ENCODE data around the gene BAIAP2. TPM values are rescaled to one million over a fixed set of nuclear protein-coding genes. Genes with fewer than 3 reads are reported as not detected.

Gene BAIAP2
- total and polyA plus RNA-seq, 5 donors, result 20.5 to 39.5 (median 32.8) TPM

GRCh38 chr17:81106716-81107115, 71.8 kb downstream of the BAIAP2 start:
- H3K4me3 ChIP-seq (ENCODE audit: low read length), result no peak overlapping the region
- DNase-seq (no peak), ATAC-seq (no peak)
- H3K27ac ChIP-seq (ENCODE audit: low read length), result no peak overlapping the region
- H3K9me3 ChIP-seq (ENCODE audit: control insufficient read depth, low read length), result no peaks in the 10 kb centered on the region
- WGBS, result 92% methylated on average over 24 of the region's 24 CpGs
- no peaks in the 10 kb centered on the region for H3K4me1 ChIP-seq (ENCODE audit: control insufficient read depth, insufficient read depth, low read length)
- intact Hi-C loops (cut with DNase I), result loop anchor here in 2 of 4 donors (10.0 kb wide), 2 partner anchors 122 to 682 kb away; no protein-coding TSS in a partner anchor
- H3K27me3 ChIP-seq (ENCODE audit: control insufficient read depth, insufficient read depth), result no peaks in the 10 kb centered on the region

- intact Hi-C loops (cut with DNase I), result loop anchor here in 2 of 4 donors (10.0 kb wide), 2 partner anchors 123 to 683 kb away; no protein-coding TSS in a partner anchor
- H3K4me1 ChIP-seq (ENCODE audit: control insufficient read depth, insufficient read depth, low read length), result no peaks in the 10 kb centered on the region
- H3K27me3 ChIP-seq (ENCODE audit: control insufficient read depth, insufficient read depth), result no peaks in the 10 kb centered on the region
- H3K27ac ChIP-seq (ENCODE audit: low read length), result no peak overlapping the region
- no peak overlapping the region for H3K4me3 ChIP-seq (ENCODE audit: low read length)
- DNase-seq, result no peak
- ATAC-seq, result no peak
- 93% methylated on average over 9 of the region's 9 CpGs for WGBS
- no peaks in the 10 kb centered on the region for H3K9me3 ChIP-seq (ENCODE audit: control insufficient read depth, low read length)
Observed at GRCh38 chr17:81108220-81108619, 73.3 kb downstream of the BAIAP2 start.

- DNase-seq (no peak), ATAC-seq (no peak)
- H3K4me1 ChIP-seq (ENCODE audit: control insufficient read depth, insufficient read depth, low read length), result no peaks in the 10 kb centered on the region
- no peak overlapping the region for H3K4me3 ChIP-seq (ENCODE audit: low read length)
- H3K27ac ChIP-seq (ENCODE audit: low read length), result no peak overlapping the region
- no peaks in the 10 kb centered on the region for H3K27me3 ChIP-seq (ENCODE audit: control insufficient read depth, insufficient read depth)
- intact Hi-C loops (cut with DNase I), result loop anchor here in 2 of 4 donors (10.0 kb wide), 2 partner anchors 125 to 685 kb away; no protein-coding TSS in a partner anchor
- H3K9me3 ChIP-seq (ENCODE audit: control insufficient read depth, low read length), result no peaks in the 10 kb centered on the region
- WGBS, result 85% methylated on average over 22 of the region's 22 CpGs
Observed at GRCh38 chr17:81109957-81110356, 75.0 kb downstream of the BAIAP2 start.

GRCh38 chr17:81110488-81111040, 75.6 kb downstream of the BAIAP2 start:
- H3K4me1 ChIP-seq (ENCODE audit: control insufficient read depth, insufficient read depth, low read length), result no peaks in the 10 kb centered on the region
- H3K9me3 ChIP-seq (ENCODE audit: control insufficient read depth, low read length), result no peaks in the 10 kb centered on the region
- DNase-seq, result no peak
- 83% methylated on average over 30 of the region's 30 CpGs for WGBS
- H3K4me3 ChIP-seq (ENCODE audit: low read length), result no peak overlapping the region
- H3K27ac ChIP-seq (ENCODE audit: low read length), result no peak overlapping the region
- no peak for ATAC-seq
- intact Hi-C loops (cut with DNase I), result no loop called here
- no peaks in the 10 kb centered on the region for H3K27me3 ChIP-seq (ENCODE audit: control insufficient read depth, insufficient read depth)

- no peak for DNase-seq
- Histone ChIP-seq H3K27me3 (ENCODE audit: control insufficient read depth, insufficient read depth) (no peaks in the 10 kb centered on the region), H3K4me3 (ENCODE audit: low read length) (no peak overlapping the region), H3K27ac (ENCODE audit: low read length) (no peak overlapping the region), H3K4me1 (ENCODE audit: control insufficient read depth, insufficient read depth, low read length) (no peaks in the 10 kb centered on the region), H3K9me3 (ENCODE audit: control insufficient read depth, low read length) (no peaks in the 10 kb centered on the region)
- ATAC-seq, result no peak
- WGBS, result 82% methylated on average over 10 of the region's 10 CpGs
- intact Hi-C loops (cut with DNase I), result no loop called here
Observed at GRCh38 chr17:81111066-81111465, 76.1 kb downstream of the BAIAP2 start.

GRCh38 chr17:81112450-81112849, 77.5 kb downstream of the BAIAP2 start:
- Histone ChIP-seq H3K9me3 (ENCODE audit: control insufficient read depth, low read length) (no peaks in the 10 kb centered on the region), H3K4me1 (ENCODE audit: control insufficient read depth, insufficient read depth, low read length) (no peaks in the 10 kb centered on the region), H3K4me3 (ENCODE audit: low read length) (no peak overlapping the region), H3K27ac (ENCODE audit: low read length) (no peak overlapping the region), H3K27me3 (ENCODE audit: control insufficient read depth, insufficient read depth) (no peaks in the 10 kb centered on the region)
- DNase-seq (no peak), ATAC-seq (no peak)
- 87% methylated on average over 23 of the region's 23 CpGs for WGBS
- intact Hi-C loops (cut with DNase I), result no loop called here

- no peak for ATAC-seq
- H3K9me3 ChIP-seq (ENCODE audit: control insufficient read depth, low read length), result no peaks in the 10 kb centered on the region
- intact Hi-C loops (cut with DNase I), result no loop called here
- H3K27ac ChIP-seq (ENCODE audit: low read length), result no peak overlapping the region
- no peak for DNase-seq
- no peaks in the 10 kb centered on the region for H3K4me1 ChIP-seq (ENCODE audit: control insufficient read depth, insufficient read depth, low read length)
- H3K4me3 ChIP-seq (ENCODE audit: low read length), result no peak overlapping the region
- no peaks in the 10 kb centered on the region for H3K27me3 ChIP-seq (ENCODE audit: control insufficient read depth, insufficient read depth)
- WGBS, result 89% methylated on average over 21 of the region's 21 CpGs
Observed at GRCh38 chr17:81113158-81113724, 78.3 kb downstream of the BAIAP2 start.

GRCh38 chr17:81114351-81115093, 79.6 kb downstream of the BAIAP2 start:
- intact Hi-C loops (cut with DNase I), result no loop called here
- H3K4me3 ChIP-seq (ENCODE audit: low read length), result no peak overlapping the region
- no peaks in the 10 kb centered on the region for H3K9me3 ChIP-seq (ENCODE audit: control insufficient read depth, low read length)
- no peak overlapping the region for H3K27ac ChIP-seq (ENCODE audit: low read length)
- H3K27me3 ChIP-seq (ENCODE audit: control insufficient read depth, insufficient read depth), result no peaks in the 10 kb centered on the region
- 77% methylated on average over 19 of the region's 19 CpGs for WGBS
- ATAC-seq (no peak), DNase-seq (no peak)
- no peaks in the 10 kb centered on the region for H3K4me1 ChIP-seq (ENCODE audit: control insufficient read depth, insufficient read depth, low read length)

- ATAC-seq, result no peak
- DNase-seq, result no peak
- H3K4me3 ChIP-seq (ENCODE audit: low read length), result no peak overlapping the region
- H3K9me3 ChIP-seq (ENCODE audit: control insufficient read depth, low read length), result no peaks in the 10 kb centered on the region
- no peaks in the 10 kb centered on the region for H3K27me3 ChIP-seq (ENCODE audit: control insufficient read depth, insufficient read depth)
- intact Hi-C loops (cut with DNase I), result no loop called here
- H3K27ac ChIP-seq (ENCODE audit: low read length), result no peak overlapping the region
- WGBS, result 94% methylated on average over 11 of the region's 11 CpGs
- no peaks in the 10 kb centered on the region for H3K4me1 ChIP-seq (ENCODE audit: control insufficient read depth, insufficient read depth, low read length)
Observed at GRCh38 chr17:81115219-81115618, 80.3 kb downstream of the BAIAP2 start.

GRCh38 chr17:81115749-81116464, 81.0 kb downstream of the BAIAP2 start:
- intact Hi-C loops (cut with DNase I), result no loop called here
- no peak for ATAC-seq
- WGBS, result 88% methylated on average over 22 of the region's 22 CpGs

GRCh38 chr17:81116704-81117103, 81.8 kb downstream of the BAIAP2 start:
- 89% methylated on average over 8 of the region's 8 CpGs for WGBS
- ATAC-seq (no peak), DNase-seq (no peak)
- Histone ChIP-seq H3K4me1 (ENCODE audit: control insufficient read depth, insufficient read depth, low read length) (no peaks in the 10 kb centered on the region), H3K27ac (ENCODE audit: low read length) (no peak overlapping the region), H3K27me3 (ENCODE audit: control insufficient read depth, insufficient read depth) (no peaks in the 10 kb centered on the region), H3K9me3 (ENCODE audit: control insufficient read depth, low read length) (no peaks in the 10 kb centered on the region), H3K4me3 (ENCODE audit: low read length) (no peak overlapping the region)
- intact Hi-C loops (cut with DNase I), result no loop called here

More at GRCh38 chr17:81115749-81116464, 81.0 kb downstream of the BAIAP2 start:
- DNase-seq, result no peak
- no peaks in the 10 kb centered on the region for H3K27me3 ChIP-seq (ENCODE audit: control insufficient read depth, insufficient read depth)
- H3K27ac ChIP-seq (ENCODE audit: low read length), result no peak overlapping the region
- no peaks in the 10 kb centered on the region for H3K9me3 ChIP-seq (ENCODE audit: control insufficient read depth, low read length)
- no peak overlapping the region for H3K4me3 ChIP-seq (ENCODE audit: low read length)
- no peaks in the 10 kb centered on the region for H3K4me1 ChIP-seq (ENCODE audit: control insufficient read depth, insufficient read depth, low read length)
